Spleen (tissue), 7 donors: ENCODE results near the gene ETV6.

ENCODE experiments used
- CTCF ChIP-seq, 11 experiments: fragments of 200-600 bp in 7 of 11; fragments of 450-650 bp in 4 of 11; sonication (generic) in 4 of 11; IDR thresholded peaks in 8 of 11; conservative IDR thresholded peaks in 3 of 11; 1 replicate in 7 of 11; 2 replicates in 4 of 11; pipeline versions ENCODE4 v1.4.0 to v1.8.0; 2016 to 2021; ENCODE audit warnings: antibody characterized with exemption in 11 of 11, inconsistent platforms in 4 of 11, mild to moderate bottlenecking in 1 of 11
- POLR2A ChIP-seq, 3 donors: fragments of 450-650 bp; IDR thresholded peaks; one replicate each; pipeline ENCODE4 v1.5.1; 2017; ENCODE audit warnings: antibody characterized with exemption in 3 of 3, mild to moderate bottlenecking in 1 of 3
- POLR2AphosphoS5 ChIP-seq, 3 donors: sonication (generic); formaldehyde crosslinking; IDR thresholded peaks; one replicate each; pipeline ENCODE4 v1.5.1; 2017; ENCODE audit warnings: antibody characterized with exemption in 3 of 3
- donor health status: DM: no; HTN: no; CAD: no; lungs with moderate emphysema.
- donor health status: DM: no; HTN: no; CAD: no.
- donor health status: DM: no; HTN: no; CAD: no.

GRCh38 chr12:11727133-11727664 lies 77.7 kb downstream of the ETV6 start:
- TF ChIP-seq CTCF (IDR thresholded peaks at IDR 0.05 in 8 of 11, conservative IDR thresholded peaks at IDR 0.05 in 3 of 11) (no peak), POLR2AphosphoS5 (IDR thresholded peaks at IDR 0.05) (peak in 2 of 3 donors; percentile 34 to 41), POLR2A (IDR thresholded peaks at IDR 0.05) (no peak)
